ENCODE data around the gene NEMP1. TPM values are rescaled to one million over a fixed set of nuclear protein-coding genes. Genes with fewer than 3 reads are reported as not detected.

NEMP1 gene
- total and polyA plus RNA-seq, 10 of the 15 experiments (the other 5 are each of a cell fraction or from before 2014, with no cell fraction given): 4.0 to 45.9 (median 19.8) TPM

GRCh38 chr12:57029457-57029856 is 49.1 kb downstream of the NEMP1 start:
- H4K20me1 ChIP-seq (ENCODE audit: control insufficient read depth, insufficient read depth): no peaks in the 10 kb centered on the region
- intact Hi-C loops (cut with micrococcal nuclease; ENCODE audit: unreplicated experiment): no loop called here
- ATAC-seq: no peak
- ChIA-PET POLR2A (interaction anchor here (0.6 to 1.0 kb wide), 3 partner anchors 31 to 120 kb away, joined by 4 to 9 read pairs (median 5); no protein-coding TSS in a partner anchor), SMC1A (ENCODE audit: uncharacterized antibody, unreplicated experiment) (interaction anchor here (4.1 kb wide), 1 partner anchor 30 kb away, joined by 19 read pairs; no protein-coding TSS in a partner anchor), CTCF (interaction anchor here (0.8 to 5.5 kb wide), 3 partner anchors 9 to 157 kb away, joined by 3 to 64 read pairs (median 3); no protein-coding TSS in a partner anchor), RAD21 (ENCODE audit: unreplicated experiment) (interaction anchor here (0.6 kb wide), 1 partner anchor 266 kb away, joined by 3 read pairs; no protein-coding TSS in a partner anchor)
- no peak for FAIRE-seq
- WGBS (ENCODE audit: insufficient coverage, insufficient replicate concordance, low lambda C conversion rate, missing lambda C conversion rate): 70% methylated on average over 7 of the region's 7 CpGs
- H3K9ac ChIP-seq (ENCODE audit: control insufficient read depth, insufficient read depth, low read length): no peak overlapping the region
- no peak overlapping the region for H3K4me3 ChIP-seq
- in situ Hi-C loops (cut with MboI): no loop called here
- BruUV-seq (replicated peaks): no TSS peak
- no peaks in the 10 kb centered on the region for H3K9me3 ChIP-seq (replicated peaks; ENCODE audit: control insufficient read depth, insufficient read depth, low read length)
- DNase-seq (ENCODE audit: low read depth, low spot score): no peak
- H2AFZ ChIP-seq (ENCODE audit: control insufficient read depth, low read depth, low read length): no peak overlapping the region
- H3K27ac ChIP-seq (ENCODE audit: control insufficient read depth, insufficient read depth): no peak overlapping the region
- H3K4me1 ChIP-seq (ENCODE audit: control insufficient read depth, insufficient read depth, low read length): peaks cover 11% of the 10 kb centered on the region
- no peaks in the 10 kb centered on the region for H3K79me2 ChIP-seq (ENCODE audit: control insufficient read depth, insufficient read depth, low read length)
- no peaks in the 10 kb centered on the region for H3K36me3 ChIP-seq (ENCODE audit: control insufficient read depth in 2 of 2, insufficient read depth in 2 of 2, low read length in 1 of 2)
- no peak overlapping the region for H3K4me2 ChIP-seq (ENCODE audit: control insufficient read depth, insufficient read depth)
- no peaks in the 10 kb centered on the region; a peak in 1 of 4 replicates for H3K27me3 ChIP-seq (replicated peaks in 1 of 2; ENCODE audit: control insufficient read depth in 2 of 2, insufficient read depth in 2 of 2, low read length in 1 of 2)
- TF ChIP-seq ETV6 (conservative IDR thresholded peaks at IDR 0.05 in 1 of 2, IDR thresholded peaks at IDR 0.05 in 1 of 2; ENCODE audit: borderline replicate concordance in 1 of 2, low read depth in 1 of 2) (no peak), HCFC1 (IDR thresholded peaks at IDR 0.05; ENCODE audit: low read length) (no peak), SUPT20H (IDR thresholded peaks at IDR 0.05; ENCODE audit: borderline replicate concordance, control insufficient read depth, low read depth, low read length) (no peak), MYB (IDR thresholded peaks at IDR 0.05; ENCODE audit: borderline replicate concordance, low read depth, low read length) (no peak), NR2F1 (conservative IDR thresholded peaks at IDR 0.05) (no peak), BMI1 (IDR thresholded peaks at IDR 0.05; ENCODE audit: borderline replicate concordance) (no peak), NFYB (IDR thresholded peaks at IDR 0.05; ENCODE audit: insufficient read depth, low read depth, low read length) (no peak), IRF4 (IDR thresholded peaks at IDR 0.05; ENCODE audit: low read depth, low read length) (no peak), ZNF217 (IDR thresholded peaks at IDR 0.05) (no peak), ZNF687 (IDR thresholded peaks at IDR 0.05) (no peak), HSF1 (IDR thresholded peaks at IDR 0.05; ENCODE audit: low read depth, low read length) (no peak), ESRRA (IDR thresholded peaks at IDR 0.05; ENCODE audit: low read length) (no peak), TCF12 (IDR thresholded peaks at IDR 0.05; ENCODE audit: low read depth, low read length) (no peak), E2F8 (IDR thresholded peaks at IDR 0.05; ENCODE audit: low read depth, partially characterized antibody) (no peak), CBX3 (IDR thresholded peaks at IDR 0.05; ENCODE audit: borderline replicate concordance, low read depth) (no peak), RBBP5 (conservative IDR thresholded peaks at IDR 0.05) (no peak), NR2C1 (IDR thresholded peaks at IDR 0.05) (no peak)
